GM12878 (cell line): ENCODE results near the gene SMU1. TPM values are rescaled to one million over a fixed set of nuclear protein-coding genes. Genes with fewer than 3 reads are reported as not detected.

Experiments used
- ATAC-seq: fragments of 200-7000 bp; cut with Tn5 transposase; 3 replicates; pipeline ENCODE4 v1.9.1; 2020; ENCODE audit warnings: mild to moderate bottlenecking, moderate library complexity
- BruUV-seq: library from RNA; stranded (reverse); fragments of 400-500 nt; replicated peaks from 2 replicates; lab custom pipeline; 2021; lab: Mats Ljungman, UMichigan
- CTCF ChIA-PET: fragments of 300-600 bp; sonication (Branson Sonifier 250); formaldehyde crosslinking; extraction: SDS; loops from one replicate; lab custom pipeline; 2021; ENCODE audit warnings: inconsistent platforms; lab: Yijun Ruan, JAX
- POLR2A ChIA-PET: fragments of 350-600 bp; formaldehyde crosslinking; extraction: SDS; loops from one replicate; lab custom pipeline; 2021; ENCODE audit warnings: inconsistent platforms; lab: Charles Lee
- RAD21 ChIA-PET: fragments of 300-600 bp; sonication (Branson Sonifier 250); formaldehyde crosslinking; loops from one replicate; lab custom pipeline; 2023; ENCODE audit warnings: antibody characterized with exemption; ENCODE audit not compliant: unreplicated experiment; lab: Charles Lee
- SMC1A ChIA-PET: fragments of 300-600 bp; sonication (Branson Sonifier 250); formaldehyde crosslinking; loops from one replicate; lab custom pipeline; 2023; ENCODE audit not compliant: unreplicated experiment, uncharacterized antibody; lab: Charles Lee
- DNase-seq: peaks from one replicate; pipeline ENCODE4 v3.0.0-alpha.2; 2011; ENCODE audit warnings: low read depth, low spot score
- FAIRE-seq: peaks from 3 replicates; lab custom pipeline; 2011; peaks lifted over from hg19 to GRCh38; lab: Jason Lieb, UNC
- H2AFZ ChIP-seq: 2 replicates; pipeline ENCODE4 v1.6.0; 2011; ENCODE audit warnings: low read depth, low read length, control low read depth; ENCODE audit not compliant: control insufficient read depth
- H3K27ac ChIP-seq: 2 replicates; pipeline ENCODE4 v1.5.1; 2011; ENCODE audit warnings: control low read depth; ENCODE audit not compliant: control insufficient read depth, insufficient read depth
- H3K27me3 ChIP-seq, 2 experiments: replicated peaks in 1 of 2; 2 replicates each; pipeline versions ENCODE4 v1.6.0 to v1.6.1; 2011; ENCODE audit warnings: low read length in 1 of 2; ENCODE audit not compliant: control insufficient read depth in 2 of 2, insufficient read depth in 2 of 2
- H3K36me3 ChIP-seq, 2 experiments: 2 replicates each; pipeline ENCODE4 v1.5.1; 2011; ENCODE audit warnings: low read length in 1 of 2; ENCODE audit not compliant: control insufficient read depth in 2 of 2, insufficient read depth in 2 of 2
- H3K4me1 ChIP-seq: 2 replicates; pipeline ENCODE4 v1.6.1; 2011; ENCODE audit warnings: mild to moderate bottlenecking, low read length, moderate library complexity, mixed read lengths; ENCODE audit not compliant: control insufficient read depth, insufficient read depth
- H3K4me2 ChIP-seq: 2 replicates; pipeline ENCODE4 v1.6.0; 2011; ENCODE audit warnings: control low read depth; ENCODE audit not compliant: control insufficient read depth, insufficient read depth
- H3K4me3 ChIP-seq: fragments of 200-600 bp; sonication (generic); 2 replicates; pipeline ENCODE4 v1.5.1; 2016
- H3K79me2 ChIP-seq: 2 replicates; pipeline ENCODE4 v1.6.0; 2011; ENCODE audit warnings: low read length; ENCODE audit not compliant: control insufficient read depth, insufficient read depth
- H3K9ac ChIP-seq: 2 replicates; pipeline ENCODE4 v1.8.0; 2011; ENCODE audit warnings: low read length, control low read depth, mixed read lengths; ENCODE audit not compliant: control insufficient read depth, insufficient read depth
- H3K9me3 ChIP-seq: replicated peaks from 3 replicates; pipeline ENCODE4 v1.5.1; 2011; ENCODE audit warnings: mild to moderate bottlenecking, low read length; ENCODE audit not compliant: control insufficient read depth, insufficient read depth
- H4K20me1 ChIP-seq: 2 replicates; pipeline ENCODE4 v1.6.0; 2011; ENCODE audit not compliant: control insufficient read depth, insufficient read depth
- ATF2 ChIP-seq: IDR thresholded peaks from 2 replicates; pipeline ENCODE4 v1.6.1; 2012; ENCODE audit warnings: low read length, inconsistent platforms
- BHLHE40 ChIP-seq, 2 experiments: fragments of 450-650 bp in 1 of 2; IDR thresholded peaks; 2 replicates each; pipeline ENCODE4 v1.6.1; 2011 to 2017; ENCODE audit warnings: low read depth in 2 of 2, borderline replicate concordance in 1 of 2, improper control_type of control experiment in 1 of 2, low read length in 1 of 2, mild to moderate bottlenecking in 1 of 2
- CREM ChIP-seq: IDR thresholded peaks from 2 replicates; pipeline ENCODE4 v1.6.1; 2014; ENCODE audit warnings: antibody characterized with exemption, low read depth
- ELK1 ChIP-seq: IDR thresholded peaks from 2 replicates; pipeline ENCODE4 v1.6.1; 2012; ENCODE audit warnings: low read depth, low read length, improper control_type of control experiment
- EP300 ChIP-seq, 2 experiments: fragments of 150-350 bp in 1 of 2; IDR thresholded peaks; 2 replicates each; pipeline ENCODE4 v1.6.1; 2011 to 2012; ENCODE audit warnings: low read depth in 2 of 2, low read length in 2 of 2, borderline replicate concordance in 1 of 2, improper control_type of control experiment in 1 of 2, inconsistent platforms in 1 of 2; ENCODE audit not compliant: control insufficient read depth in 1 of 2
- ETV6 ChIP-seq, 2 experiments: fragments of 450-650 bp in 1 of 2; IDR thresholded peaks in 1 of 2; conservative IDR thresholded peaks in 1 of 2; 2 replicates each; pipeline ENCODE4 v1.6.1; 2014; ENCODE audit warnings: antibody characterized with exemption in 1 of 2, borderline replicate concordance in 1 of 2, low read depth in 1 of 2, mild to moderate bottlenecking in 1 of 2, moderate library complexity in 1 of 2
- MEF2B ChIP-seq: fragments of 450-650 bp; IDR thresholded peaks from 2 replicates; pipeline ENCODE4 v1.6.1; 2018; ENCODE audit warnings: mild to moderate bottlenecking, moderate library complexity; ENCODE audit not compliant: partially characterized antibody, poor library complexity, severe bottlenecking
- NFXL1 ChIP-seq: fragments of 450-650 bp; IDR thresholded peaks from 2 replicates; pipeline ENCODE4 v1.6.1; 2017; ENCODE audit warnings: antibody characterized with exemption, mild to moderate bottlenecking, borderline replicate concordance
- NKRF ChIP-seq: fragments of 450-650 bp; conservative IDR thresholded peaks from 2 replicates; pipeline ENCODE4 v1.6.1; 2017; ENCODE audit warnings: mild to moderate bottlenecking, moderate library complexity
- RELB ChIP-seq: fragments of 450-650 bp; IDR thresholded peaks from 2 replicates; pipeline ENCODE4 v1.6.1; 2017; ENCODE audit warnings: low read depth, mild to moderate bottlenecking, moderate library complexity
- SP1 ChIP-seq: IDR thresholded peaks from one replicate; pipeline ENCODE4 v1.6.1; 2011; ENCODE audit warnings: low read depth, low read length
- USF1 ChIP-seq: IDR thresholded peaks from 2 replicates; pipeline ENCODE4 v1.6.1; 2011; ENCODE audit warnings: borderline replicate concordance, low read depth, mild to moderate bottlenecking, moderate library complexity, mixed read lengths, low read length; ENCODE audit not compliant: insufficient read depth; ENCODE audit errors: extremely low read length
- YY1 ChIP-seq: IDR thresholded peaks from 2 replicates; pipeline ENCODE4 v1.6.1; 2011; ENCODE audit warnings: low read depth, mild to moderate bottlenecking, low read length
- ZNF274 ChIP-seq: IDR thresholded peaks from one replicate; pipeline ENCODE4 v1.8.0; 2011; ENCODE audit not compliant: insufficient read length, insufficient read depth
- WGBS: methylation state at CpG from one replicate; pipeline ENCODE4 v1.1.6; 2016; ENCODE audit warnings: low lambda C conversion rate; ENCODE audit not compliant: insufficient replicate concordance, insufficient coverage; ENCODE audit errors: missing lambda C conversion rate; 5-methylcytosine and 5-hydroxymethylcytosine counted together
- in situ Hi-C: fragments of 300-500 bp; cut with MboI; formaldehyde crosslinking; loops from 9 replicates; pipeline ENCODE4 v1.14.3; 2018; ENCODE audit warnings: mixed read lengths
- intact Hi-C: fragments of 100-400 bp; cut with micrococcal nuclease; formaldehyde crosslinking; loops from one replicate; pipeline ENCODE4 v1.14.2; 2022; ENCODE audit not compliant: unreplicated experiment
- polyA plus RNA-seq, 11 experiments: library from polyadenylated mRNA; depleted of rRNA in 4 of 11; unstranded in 6 of 11; stranded (reverse) in 5 of 11; fragments of >200 nt; fragmentation: Nextera tagmentation in 4 of 11; fragmentation: Illumina TruSeq in 1 of 11; extraction: Ambion mirVana in 4 of 11; extraction: Trizol in 1 of 11; gene quantifications; 1 replicate in 1 of 11; 2 replicates in 10 of 11; pipeline versions ENCODE4 v1.2.1 to v1.2.3, GENCODE V29; 2011 to 2016; ENCODE audit warnings: inconsistent platforms in 2 of 11, missing spikeins in 2 of 11, low read depth in 1 of 11
- total RNA-seq, 4 experiments: library from RNA; depleted of rRNA in 3 of 4; stranded (reverse); fragments of >200 nt in 3 of 4; fragmentation: Illumina TruSeq in 1 of 4; extraction: Trizol in 1 of 4; gene quantifications; 2 replicates each; pipeline versions ENCODE4 v1.2.1 to v1.2.3, GENCODE V29; 2013 to 2021

The SMU1 gene
- total and polyA plus RNA-seq, 10 of the 15 experiments (the other 5 are each of a cell fraction or from before 2014, with no cell fraction given) = 18.5 to 34.6 (median 20.9) TPM

- no peak for TF ChIP-seq USF1
- no peak for TF ChIP-seq CREM
Observed at GRCh38 chr9:33022755-33023154, 53.7 kb downstream of the SMU1 start (continued).

- Histone ChIP-seq H3K4me3 (peak overlapping the region; percentile 75; the same call in 1 of the 2 replicates), H3K9ac (no peak overlapping the region), H3K79me2 (peaks cover 52% of the 10 kb centered on the region), H3K9me3 (no peaks in the 10 kb centered on the region), H3K27ac (no peak overlapping the region; the same call in 1 of the 2 replicates), H3K4me2 (peak overlapping the region; percentile 89), H3K27me3 (no peaks in the 10 kb centered on the region), H2AFZ (no peak overlapping the region), H3K4me1 (peaks cover 10% of the 10 kb centered on the region), H4K20me1 (peaks cover 5% of the 10 kb centered on the region; the same call in 1 of the 2 replicates), H3K36me3 (peaks cover 0 to 15% of the 10 kb centered on the region in 2 experiments; a peak in 3 of 4 replicates)
- DNase-seq (no peak), FAIRE-seq (no peak), ATAC-seq (no peak)
- SMC1A ChIA-PET = interaction anchor here (1.0 to 1.2 kb wide), 3 partner anchors 10 to 237 kb away, joined by 3 to 5 read pairs (median 4); partner anchors contain the start of gene APTX
- RAD21 ChIA-PET = interaction anchor here (1.2 kb wide), 1 partner anchor 204 kb away, joined by 3 read pairs; no protein-coding TSS in a partner anchor
- 44% methylated on average over 3 of the region's 3 CpGs for WGBS
- POLR2A ChIA-PET = interaction anchor here (1.5 to 6.4 kb wide), 2 partner anchors 10 to 21 kb away, joined by 5 to 46 read pairs; partner anchors contain the start of gene APTX
- in situ Hi-C loops (no loop called here), intact Hi-C loops (no loop called here)
- CTCF ChIA-PET = no interaction called here
- no TSS peak for BruUV-seq
- TF ChIP-seq ZNF274 (no peak), BHLHE40 (IDR thresholded peaks at IDR 0.05; ENCODE audit: borderline replicate concordance in 1 of 2, low read depth in 2 of 2, low read length in 1 of 2) (no peak), ETV6 (conservative IDR thresholded peaks at IDR 0.05 in 1 of 2, IDR thresholded peaks at IDR 0.05 in 1 of 2; ENCODE audit: borderline replicate concordance in 1 of 2, low read depth in 1 of 2) (no peak), YY1 (no peak), EP300 (IDR thresholded peaks at IDR 0.05; ENCODE audit: borderline replicate concordance in 1 of 2, control insufficient read depth in 1 of 2, low read depth in 2 of 2, low read length in 2 of 2) (no peak), NKRF (no peak), NFXL1 (no peak), RELB (no peak), ATF2 (no peak), SP1 (no peak), MEF2B (no peak), ELK1 (no peak)
Observed at GRCh38 chr9:33022303-33022702, 54.2 kb downstream of the SMU1 start.
